ENCODE results near the gene TMOD4. TPM values are rescaled to one million over a fixed set of nuclear protein-coding genes. Genes with fewer than 3 reads are reported as not detected.

The TMOD4 gene
- total and polyA plus RNA-seq, 2 of the 13 experiments (the other 11 are each of a cell fraction or from before 2014, with no cell fraction given): 0.66 TPM; not detected in 1

- TF ChIP-seq ZNF350 (CRISPR knock-in tag; IDR thresholded peaks at IDR 0.05; ENCODE audit: borderline replicate concordance, low read depth) (peak; percentile 37; the same call in 1 of the 2 replicates), TP53 (CRISPR knock-in tag; conservative IDR thresholded peaks at IDR 0.05) (peak; percentile 58; the same call in 1 of the 2 replicates), REL (CRISPR knock-in tag; conservative IDR thresholded peaks at IDR 0.05) (0 out of 2 replicates have a peak, but pooled peaks have one; percentile 56), ZNF468 (CRISPR knock-in tag; IDR thresholded peaks at IDR 0.05) (no peak), TFAP4 (IDR thresholded peaks at IDR 0.05; ENCODE audit: borderline replicate concordance, low read depth) (peak; percentile 17; the same call in 1 of the 2 replicates), ZNF607 (CRISPR knock-in tag; IDR thresholded peaks at IDR 0.05; ENCODE audit: borderline replicate concordance) (0 out of 2 replicates have a peak, but pooled peaks have one; percentile 65), ZNF232 (CRISPR knock-in tag; IDR thresholded peaks at IDR 0.05; ENCODE audit: borderline replicate concordance) (peak; percentile 51; the same call in 1 of the 2 replicates), ZNF790 (CRISPR knock-in tag; IDR thresholded peaks at IDR 0.05; ENCODE audit: borderline replicate concordance) (peak; percentile 93; the same call in 1 of the 2 replicates), MTA1 (CRISPR knock-in tag; IDR thresholded peaks at IDR 0.05; ENCODE audit: borderline replicate concordance) (peak; percentile 86; the same call in 1 of the 2 replicates), ZNF672 (CRISPR knock-in tag; IDR thresholded peaks at IDR 0.05) (no peak), ZGPAT (CRISPR knock-in tag; IDR thresholded peaks at IDR 0.05) (peak; percentile 67), TFDP2 (CRISPR knock-in tag; IDR thresholded peaks at IDR 0.05) (peak; percentile 76), PHF20 (CRISPR knock-in tag; IDR thresholded peaks at IDR 0.05) (peak; percentile 62), ZNF724P (CRISPR knock-in tag; IDR thresholded peaks at IDR 0.05; ENCODE audit: borderline replicate concordance) (0 out of 2 replicates have a peak, but pooled peaks have one; percentile 15)
- TF ChIP-seq, protein P1, sequence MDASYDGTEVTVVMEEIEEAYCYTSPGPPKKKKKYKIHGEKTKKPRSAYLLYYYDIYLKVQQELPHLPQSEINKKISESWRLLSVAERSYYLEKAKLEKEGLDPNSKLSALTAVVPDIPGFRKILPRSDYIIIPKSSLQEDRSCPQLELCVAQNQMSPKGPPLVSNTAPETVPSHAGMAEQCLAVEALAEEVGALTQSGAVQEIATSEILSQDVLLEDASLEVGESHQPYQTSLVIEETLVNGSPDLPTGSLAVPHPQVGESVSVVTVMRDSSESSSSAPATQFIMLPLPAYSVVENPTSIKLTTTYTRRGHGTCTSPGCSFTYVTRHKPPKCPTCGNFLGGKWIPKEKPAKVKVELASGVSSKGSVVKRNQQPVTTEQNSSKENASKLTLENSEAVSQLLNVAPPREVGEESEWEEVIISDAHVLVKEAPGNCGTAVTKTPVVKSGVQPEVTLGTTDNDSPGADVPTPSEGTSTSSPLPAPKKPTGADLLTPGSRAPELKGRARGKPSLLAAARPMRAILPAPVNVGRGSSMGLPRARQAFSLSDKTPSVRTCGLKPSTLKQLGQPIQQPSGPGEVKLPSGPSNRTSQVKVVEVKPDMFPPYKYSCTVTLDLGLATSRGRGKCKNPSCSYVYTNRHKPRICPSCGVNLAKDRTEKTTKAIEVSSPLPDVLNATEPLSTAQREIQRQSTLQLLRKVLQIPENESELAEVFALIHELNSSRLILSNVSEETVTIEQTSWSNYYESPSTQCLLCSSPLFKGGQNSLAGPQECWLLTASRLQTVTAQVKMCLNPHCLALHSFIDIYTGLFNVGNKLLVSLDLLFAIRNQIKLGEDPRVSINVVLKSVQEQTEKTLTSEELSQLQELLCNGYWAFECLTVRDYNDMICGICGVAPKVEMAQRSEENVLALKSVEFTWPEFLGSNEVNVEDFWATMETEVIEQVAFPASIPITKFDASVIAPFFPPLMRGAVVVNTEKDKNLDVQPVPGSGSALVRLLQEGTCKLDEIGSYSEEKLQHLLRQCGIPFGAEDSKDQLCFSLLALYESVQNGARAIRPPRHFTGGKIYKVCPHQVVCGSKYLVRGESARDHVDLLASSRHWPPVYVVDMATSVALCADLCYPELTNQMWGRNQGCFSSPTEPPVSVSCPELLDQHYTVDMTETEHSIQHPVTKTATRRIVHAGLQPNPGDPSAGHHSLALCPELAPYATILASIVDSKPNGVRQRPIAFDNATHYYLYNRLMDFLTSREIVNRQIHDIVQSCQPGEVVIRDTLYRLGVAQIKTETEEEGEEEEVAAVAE (CRISPR knock-in tag; IDR thresholded peaks at IDR 0.05; ENCODE audit: borderline replicate concordance): peak; percentile 74
- TF ChIP-seq, protein P2, sequence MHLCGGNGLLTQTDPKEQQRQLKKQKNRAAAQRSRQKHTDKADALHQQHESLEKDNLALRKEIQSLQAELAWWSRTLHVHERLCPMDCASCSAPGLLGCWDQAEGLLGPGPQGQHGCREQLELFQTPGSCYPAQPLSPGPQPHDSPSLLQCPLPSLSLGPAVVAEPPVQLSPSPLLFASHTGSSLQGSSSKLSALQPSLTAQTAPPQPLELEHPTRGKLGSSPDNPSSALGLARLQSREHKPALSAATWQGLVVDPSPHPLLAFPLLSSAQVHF (CRISPR knock-in tag; IDR thresholded peaks at IDR 0.05): peak; percentile 44; the same call in 1 of the 2 replicates
- TF ChIP-seq, protein P3, sequence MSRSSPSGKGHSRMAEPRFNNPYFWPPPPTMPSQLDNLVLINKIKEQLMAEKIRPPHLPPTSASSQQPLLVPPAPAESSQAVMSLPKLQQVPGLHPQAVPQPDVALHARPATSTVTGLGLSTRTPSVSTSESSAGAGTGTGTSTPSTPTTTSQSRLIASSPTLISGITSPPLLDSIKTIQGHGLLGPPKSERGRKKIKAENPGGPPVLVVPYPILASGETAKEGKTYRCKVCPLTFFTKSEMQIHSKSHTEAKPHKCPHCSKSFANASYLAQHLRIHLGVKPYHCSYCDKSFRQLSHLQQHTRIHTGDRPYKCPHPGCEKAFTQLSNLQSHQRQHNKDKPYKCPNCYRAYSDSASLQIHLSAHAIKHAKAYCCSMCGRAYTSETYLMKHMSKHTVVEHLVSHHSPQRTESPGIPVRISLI (CRISPR knock-in tag; IDR thresholded peaks at IDR 0.05; ENCODE audit: borderline replicate concordance): peak; percentile 64; the same call in 1 of the 2 replicates
Observed at GRCh38 chr1:151198254-151199127, 22.7 kb upstream of the TMOD4 start, which contains the start of gene PIP5K1A (continued).

All from HepG2 (cell line).